NT2/D1 (cell line): ENCODE data around the gene HPF1.

Experiments
- DNase-seq: peaks from one replicate; pipeline ENCODE4 v3.0.0-alpha.2; 2011; ENCODE audit warnings: low read depth, low spot score
- H3K27me3 ChIP-seq: 2 replicates; pipeline ENCODE4 v1.6.0; 2011; ENCODE audit warnings: mild to moderate bottlenecking; ENCODE audit not compliant: insufficient read length, insufficient read depth
- H3K36me3 ChIP-seq: 2 replicates; pipeline ENCODE4 v1.6.1; 2011; ENCODE audit warnings: mild to moderate bottlenecking, low read length, mixed read lengths; ENCODE audit not compliant: insufficient read depth, insufficient read length
- H3K4me1 ChIP-seq: 2 replicates; pipeline ENCODE4 v1.5.1; 2011; ENCODE audit not compliant: insufficient read depth, insufficient read length
- H3K4me3 ChIP-seq: 2 replicates; pipeline ENCODE4 v1.5.1; 2011; ENCODE audit warnings: low read depth; ENCODE audit not compliant: insufficient read length
- H3K9ac ChIP-seq: 2 replicates; pipeline ENCODE4 v1.6.0; 2011; ENCODE audit warnings: low read depth; ENCODE audit not compliant: insufficient read length
- H3K9me3 ChIP-seq: 2 replicates; pipeline ENCODE4 v1.5.1; 2011; ENCODE audit warnings: mild to moderate bottlenecking, low read length; ENCODE audit not compliant: insufficient read depth
- SUZ12 ChIP-seq: IDR thresholded peaks from 2 replicates; pipeline ENCODE4 v1.6.1; 2011; ENCODE audit not compliant: insufficient read length, insufficient read depth; ENCODE audit errors: extremely low read depth
- YY1 ChIP-seq: IDR thresholded peaks from 2 replicates; pipeline ENCODE4 v1.6.1; 2011; ENCODE audit not compliant: insufficient read length, insufficient read depth
- ZNF274 ChIP-seq: IDR thresholded peaks from 2 replicates; pipeline ENCODE4 v1.6.1; 2011; ENCODE audit warnings: mild to moderate bottlenecking, low read depth, low read length

Gene HPF1

DNA sequence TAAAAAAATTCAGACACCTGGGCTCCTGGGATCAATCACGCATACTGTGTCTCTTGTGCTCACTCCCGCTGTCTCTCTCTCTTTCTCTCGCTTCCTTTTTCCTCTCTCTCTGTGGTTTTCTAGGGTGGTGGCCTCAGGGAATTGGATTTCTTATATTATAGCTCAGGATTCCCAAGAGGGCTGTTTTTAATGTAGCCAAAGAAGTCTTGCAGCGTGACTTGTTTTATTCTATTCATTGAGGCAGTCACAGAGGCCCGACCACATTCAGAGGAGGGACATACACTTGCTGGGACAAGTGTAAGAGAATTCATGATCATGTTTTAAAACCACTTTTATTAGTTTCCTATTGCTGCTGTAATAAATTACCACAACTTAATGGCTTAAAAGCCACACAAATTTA is 59.4 kb downstream of the HPF1 start:
- no peak for DNase-seq
- H3K36me3 ChIP-seq = peaks cover 29% of the 10 kb centered on the region
- H3K4me1 ChIP-seq = no peaks in the 10 kb centered on the region
- H3K27me3 ChIP-seq = no peaks in the 10 kb centered on the region
- TF ChIP-seq YY1 (no peak), ZNF274 (no peak), SUZ12 (no peak)
- H3K9me3 ChIP-seq = peaks cover 10% of the 10 kb centered on the region; the same call in 1 of the 2 replicates
- no peak overlapping the region for H3K9ac ChIP-seq
- no peak overlapping the region for H3K4me3 ChIP-seq

DNA sequence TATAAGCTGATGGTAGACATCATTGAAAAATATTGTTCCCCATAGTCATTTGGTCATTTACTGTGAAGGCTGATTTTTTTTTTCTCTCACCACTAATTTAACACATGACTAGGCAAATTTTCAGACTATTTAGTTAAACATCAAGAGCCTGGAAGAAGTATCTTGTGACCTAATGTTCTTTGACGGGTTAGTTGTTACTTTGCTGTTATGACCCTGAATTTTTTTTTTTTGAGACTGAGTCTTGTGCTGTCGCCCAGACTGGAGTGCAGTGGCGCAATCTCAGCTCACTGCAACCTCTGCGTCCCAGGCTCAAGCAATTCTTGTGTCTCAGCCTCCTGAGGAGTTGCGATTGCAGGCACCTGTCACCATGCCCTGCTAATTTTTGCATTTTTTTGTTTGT is 67.0 kb downstream of the HPF1 start:
- Histone ChIP-seq H3K27me3 (no peaks in the 10 kb centered on the region), H3K4me3 (no peak overlapping the region), H3K4me1 (no peaks in the 10 kb centered on the region), H3K9me3 (no peaks in the 10 kb centered on the region), H3K36me3 (peaks cover 18% of the 10 kb centered on the region), H3K9ac (no peak overlapping the region)
- TF ChIP-seq SUZ12 = no peak
- no peak for TF ChIP-seq ZNF274
- no peak for TF ChIP-seq YY1
- DNase-seq = no peak

DNA sequence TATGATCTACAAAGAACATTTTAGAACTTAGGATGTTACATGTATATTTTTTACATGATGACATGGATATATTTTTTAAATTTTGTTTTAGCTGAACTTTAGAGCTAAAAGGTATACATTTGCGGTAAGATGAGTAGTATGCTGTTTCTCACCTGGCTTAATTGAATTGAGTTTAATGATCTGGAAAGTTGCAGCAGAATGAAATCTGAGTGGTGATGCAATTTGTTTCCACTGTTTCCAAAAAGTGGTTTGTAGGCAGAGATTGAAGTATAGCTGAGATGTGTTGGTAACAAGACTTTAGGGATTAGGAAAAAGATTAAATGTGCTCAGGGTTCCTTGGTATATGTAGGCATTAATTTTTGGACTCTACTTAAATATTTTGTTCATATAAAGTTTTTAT is 68.1 kb downstream of the HPF1 start:
- no peak for DNase-seq
- Histone ChIP-seq H3K36me3 (peaks cover 18% of the 10 kb centered on the region), H3K4me1 (no peaks in the 10 kb centered on the region), H3K9me3 (no peaks in the 10 kb centered on the region), H3K9ac (no peak overlapping the region), H3K27me3 (no peaks in the 10 kb centered on the region), H3K4me3 (no peak overlapping the region)
- TF ChIP-seq SUZ12 (no peak), ZNF274 (no peak), YY1 (no peak)

DNA sequence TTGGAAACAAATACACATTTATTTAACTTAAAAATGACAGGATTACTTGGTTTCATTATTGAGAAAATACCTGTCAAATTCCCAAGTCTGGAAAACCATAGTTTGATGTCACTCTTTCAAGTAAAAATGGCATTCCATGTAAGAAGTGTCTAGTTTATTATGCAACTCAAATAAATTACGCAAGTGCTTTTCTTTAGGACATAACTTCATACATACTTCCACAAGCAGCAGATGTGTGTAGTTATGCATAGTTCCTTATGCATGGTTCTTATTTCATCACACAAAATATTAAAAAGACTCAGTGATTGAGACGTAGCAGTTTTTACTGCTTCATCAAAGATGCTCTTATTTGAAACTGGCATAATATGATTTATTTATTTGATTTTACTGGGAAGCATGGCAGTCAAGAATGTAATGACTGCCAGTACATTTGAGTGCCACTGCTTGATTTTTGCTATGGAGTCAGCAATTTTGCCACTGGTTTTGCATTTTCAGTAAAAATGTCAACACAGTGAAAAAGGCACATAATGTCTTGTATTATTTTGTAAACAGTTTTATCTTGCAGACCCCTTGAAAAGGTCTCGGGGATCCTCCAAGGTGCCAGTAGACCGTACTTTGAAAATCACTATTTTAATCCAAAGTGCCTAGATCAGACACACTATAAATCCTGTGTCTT is 75.2 kb downstream of the HPF1 start:
- no peaks in the 10 kb centered on the region for H3K4me1 ChIP-seq
- no peak overlapping the region for H3K4me3 ChIP-seq
- TF ChIP-seq SUZ12 = no peak
- no peak for TF ChIP-seq YY1
- TF ChIP-seq ZNF274 = no peak
- H3K27me3 ChIP-seq = no peaks in the 10 kb centered on the region
- no peak for DNase-seq
- no peak overlapping the region for H3K9ac ChIP-seq
- peaks cover 12% of the 10 kb centered on the region for H3K36me3 ChIP-seq
- H3K9me3 ChIP-seq = peaks cover 5% of the 10 kb centered on the region; the same call in 1 of the 2 replicates
